Gastrocnemius medialis (tissue), 4 donors: ENCODE results near the gene SHF.

Source experiments
- CTCF ChIP-seq, 5 experiments: fragments of 450-650 bp in 3 of 5; fragments of 200-600 bp in 2 of 5; sonication (generic) in 2 of 5; IDR thresholded peaks in 4 of 5; conservative IDR thresholded peaks in 1 of 5; 1 replicate in 4 of 5; 2 replicates in 1 of 5; pipeline ENCODE4 v1.5.1; 2016 to 2019; ENCODE audit warnings: antibody characterized with exemption in 5 of 5, mild to moderate bottlenecking in 3 of 5, moderate library complexity in 3 of 5
- POLR2A ChIP-seq, 2 donors: fragments of 450-650 bp; IDR thresholded peaks; one replicate each; pipeline ENCODE4 v1.6.1; 2017; ENCODE audit warnings: antibody characterized with exemption in 2 of 2, mild to moderate bottlenecking in 2 of 2, moderate library complexity in 2 of 2

- TF ChIP-seq POLR2A (IDR thresholded peaks at IDR 0.05) (no peak), CTCF (IDR thresholded peaks at IDR 0.05 in 4 of 5, conservative IDR thresholded peaks at IDR 0.05 in 1 of 5) (no peak)
These were observed 40.2 kb downstream of the SHF start for GRCh38 chr15:45147606-45148005.
